DOHH2 (cell line): Measurements from ENCODE around the gene ZNF467.

Source experiments
- EZH2phosphoT487 ChIP-seq: fragments of 200-600 bp; sonication (generic); IDR thresholded peaks from 2 replicates; pipeline ENCODE4 v1.6.1; 2017; ENCODE audit warnings: borderline replicate concordance, mild to moderate bottlenecking, antibody characterized with exemption, low read length, moderate library complexity, mixed read lengths
- TF ChIP-seq, protein P1 (sequence below): fragments of 200-600 bp; sonication (generic); IDR thresholded peaks from one replicate; pipeline ENCODE4 v1.5.1; 2014; ENCODE audit warnings: antibody characterized with exemption, mild to moderate bottlenecking, low read depth, low read length; ENCODE audit not compliant: poor library complexity, severe bottlenecking

DNA sequence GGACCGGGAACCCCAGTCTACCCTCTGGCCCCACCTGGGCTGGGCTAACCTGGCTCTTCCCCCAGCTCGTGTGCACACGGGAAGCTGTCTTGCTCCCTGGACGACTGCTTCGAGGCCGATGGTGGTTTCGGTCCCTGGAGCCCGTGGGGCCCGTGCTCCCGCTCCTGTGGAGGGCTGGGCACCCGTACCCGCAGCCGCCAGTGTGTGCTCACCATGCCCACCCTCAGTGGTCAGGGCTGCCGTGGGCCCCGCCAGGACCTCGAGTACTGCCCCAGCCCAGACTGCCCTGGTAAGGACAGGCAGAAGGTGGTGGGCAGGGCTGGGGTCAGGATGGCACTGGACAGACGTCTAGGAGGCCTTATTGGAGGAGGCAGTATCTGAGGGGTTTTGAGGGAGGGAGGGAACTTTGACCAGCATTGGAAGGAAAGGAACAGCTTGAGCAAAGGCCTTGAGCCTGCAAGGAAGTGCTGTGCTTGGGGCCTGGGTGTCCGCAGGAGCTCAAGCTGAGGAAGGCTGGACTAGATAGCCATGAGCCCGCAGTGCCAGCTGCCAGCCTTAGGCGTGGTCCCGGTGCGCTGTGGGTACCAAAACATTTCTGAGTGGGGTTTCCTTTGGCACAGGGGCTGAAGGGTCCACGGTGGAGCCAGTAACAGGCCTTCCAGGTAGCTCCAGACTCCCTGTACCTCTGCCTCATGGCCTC lies 44.6 kb upstream of the ZNF467 start:
- TF ChIP-seq, protein P1, sequence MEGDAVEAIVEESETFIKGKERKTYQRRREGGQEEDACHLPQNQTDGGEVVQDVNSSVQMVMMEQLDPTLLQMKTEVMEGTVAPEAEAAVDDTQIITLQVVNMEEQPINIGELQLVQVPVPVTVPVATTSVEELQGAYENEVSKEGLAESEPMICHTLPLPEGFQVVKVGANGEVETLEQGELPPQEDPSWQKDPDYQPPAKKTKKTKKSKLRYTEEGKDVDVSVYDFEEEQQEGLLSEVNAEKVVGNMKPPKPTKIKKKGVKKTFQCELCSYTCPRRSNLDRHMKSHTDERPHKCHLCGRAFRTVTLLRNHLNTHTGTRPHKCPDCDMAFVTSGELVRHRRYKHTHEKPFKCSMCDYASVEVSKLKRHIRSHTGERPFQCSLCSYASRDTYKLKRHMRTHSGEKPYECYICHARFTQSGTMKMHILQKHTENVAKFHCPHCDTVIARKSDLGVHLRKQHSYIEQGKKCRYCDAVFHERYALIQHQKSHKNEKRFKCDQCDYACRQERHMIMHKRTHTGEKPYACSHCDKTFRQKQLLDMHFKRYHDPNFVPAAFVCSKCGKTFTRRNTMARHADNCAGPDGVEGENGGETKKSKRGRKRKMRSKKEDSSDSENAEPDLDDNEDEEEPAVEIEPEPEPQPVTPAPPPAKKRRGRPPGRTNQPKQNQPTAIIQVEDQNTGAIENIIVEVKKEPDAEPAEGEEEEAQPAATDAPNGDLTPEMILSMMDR: no peak
- no peak for TF ChIP-seq EZH2phosphoT487
